GM12878 (cell line): Measurements from ENCODE around the gene TOP1. TPM values are rescaled to one million over a fixed set of nuclear protein-coding genes. Genes with fewer than 3 reads are reported as not detected.

Experiments
- ATAC-seq: fragments of 200-7000 bp; cut with Tn5 transposase; 3 replicates; pipeline ENCODE4 v1.9.1; 2020; ENCODE audit warnings: mild to moderate bottlenecking, moderate library complexity
- BruUV-seq: library from RNA; stranded (reverse); fragments of 400-500 nt; replicated peaks from 2 replicates; lab custom pipeline; 2021; lab: Mats Ljungman, UMichigan
- CTCF ChIA-PET: fragments of 300-600 bp; sonication (Branson Sonifier 250); formaldehyde crosslinking; extraction: SDS; loops from one replicate; lab custom pipeline; 2021; ENCODE audit warnings: inconsistent platforms; lab: Yijun Ruan, JAX
- POLR2A ChIA-PET: fragments of 350-600 bp; formaldehyde crosslinking; extraction: SDS; loops from one replicate; lab custom pipeline; 2021; ENCODE audit warnings: inconsistent platforms; lab: Charles Lee
- RAD21 ChIA-PET: fragments of 300-600 bp; sonication (Branson Sonifier 250); formaldehyde crosslinking; loops from one replicate; lab custom pipeline; 2023; ENCODE audit warnings: antibody characterized with exemption; ENCODE audit not compliant: unreplicated experiment; lab: Charles Lee
- SMC1A ChIA-PET: fragments of 300-600 bp; sonication (Branson Sonifier 250); formaldehyde crosslinking; loops from one replicate; lab custom pipeline; 2023; ENCODE audit not compliant: unreplicated experiment, uncharacterized antibody; lab: Charles Lee
- DNase-seq: peaks from one replicate; pipeline ENCODE4 v3.0.0-alpha.2; 2011; ENCODE audit warnings: low read depth, low spot score
- FAIRE-seq: peaks from 3 replicates; lab custom pipeline; 2011; peaks lifted over from hg19 to GRCh38; lab: Jason Lieb, UNC
- H2AFZ ChIP-seq: 2 replicates; pipeline ENCODE4 v1.6.0; 2011; ENCODE audit warnings: low read depth, low read length, control low read depth; ENCODE audit not compliant: control insufficient read depth
- H3K27ac ChIP-seq: 2 replicates; pipeline ENCODE4 v1.5.1; 2011; ENCODE audit warnings: control low read depth; ENCODE audit not compliant: control insufficient read depth, insufficient read depth
- H3K27me3 ChIP-seq, 2 experiments: replicated peaks in 1 of 2; 2 replicates each; pipeline versions ENCODE4 v1.6.0 to v1.6.1; 2011; ENCODE audit warnings: low read length in 1 of 2; ENCODE audit not compliant: control insufficient read depth in 2 of 2, insufficient read depth in 2 of 2
- H3K36me3 ChIP-seq, 2 experiments: 2 replicates each; pipeline ENCODE4 v1.5.1; 2011; ENCODE audit warnings: low read length in 1 of 2; ENCODE audit not compliant: control insufficient read depth in 2 of 2, insufficient read depth in 2 of 2
- H3K4me1 ChIP-seq: 2 replicates; pipeline ENCODE4 v1.6.1; 2011; ENCODE audit warnings: mild to moderate bottlenecking, low read length, moderate library complexity, mixed read lengths; ENCODE audit not compliant: control insufficient read depth, insufficient read depth
- H3K4me2 ChIP-seq: 2 replicates; pipeline ENCODE4 v1.6.0; 2011; ENCODE audit warnings: control low read depth; ENCODE audit not compliant: control insufficient read depth, insufficient read depth
- H3K4me3 ChIP-seq: fragments of 200-600 bp; sonication (generic); 2 replicates; pipeline ENCODE4 v1.5.1; 2016
- H3K79me2 ChIP-seq: 2 replicates; pipeline ENCODE4 v1.6.0; 2011; ENCODE audit warnings: low read length; ENCODE audit not compliant: control insufficient read depth, insufficient read depth
- H3K9ac ChIP-seq: 2 replicates; pipeline ENCODE4 v1.8.0; 2011; ENCODE audit warnings: low read length, control low read depth, mixed read lengths; ENCODE audit not compliant: control insufficient read depth, insufficient read depth
- H3K9me3 ChIP-seq: replicated peaks from 3 replicates; pipeline ENCODE4 v1.5.1; 2011; ENCODE audit warnings: mild to moderate bottlenecking, low read length; ENCODE audit not compliant: control insufficient read depth, insufficient read depth
- H4K20me1 ChIP-seq: 2 replicates; pipeline ENCODE4 v1.6.0; 2011; ENCODE audit not compliant: control insufficient read depth, insufficient read depth
- CHD4 ChIP-seq: fragments of 200-600 bp; sonication (generic); IDR thresholded peaks from 2 replicates; pipeline ENCODE4 v1.6.1; 2016; ENCODE audit warnings: mild to moderate bottlenecking
- CREB1 ChIP-seq: IDR thresholded peaks from 2 replicates; pipeline ENCODE4 v1.6.1; 2012; ENCODE audit warnings: low read depth, mild to moderate bottlenecking, inconsistent platforms
- IRF4 ChIP-seq: IDR thresholded peaks from 2 replicates; pipeline ENCODE4 v1.6.1; 2011; ENCODE audit warnings: low read depth, low read length
- NR2C2 ChIP-seq: IDR thresholded peaks from 2 replicates; pipeline ENCODE4 v1.6.1; 2011; ENCODE audit warnings: borderline replicate concordance, low read depth; ENCODE audit not compliant: control insufficient read depth, insufficient read length
- POLR2AphosphoS5 ChIP-seq: IDR thresholded peaks from 2 replicates; pipeline ENCODE4 v1.6.1; 2011; ENCODE audit warnings: mild to moderate bottlenecking, low read length, inconsistent platforms
- POU2F2 ChIP-seq: IDR thresholded peaks from 3 replicates; pipeline ENCODE4 v1.6.1; 2011; ENCODE audit warnings: low read depth, mild to moderate bottlenecking, low read length, borderline replicate concordance
- RAD51 ChIP-seq: fragments of 450-650 bp; IDR thresholded peaks from 2 replicates; pipeline ENCODE4 v1.6.1; 2016; ENCODE audit warnings: moderate library complexity, mild to moderate bottlenecking, inconsistent platforms
- RBBP5 ChIP-seq: fragments of 200-600 bp; sonication (generic); conservative IDR thresholded peaks from 2 replicates; pipeline ENCODE4 v1.6.1; 2016
- RUNX3 ChIP-seq: IDR thresholded peaks from 2 replicates; pipeline ENCODE4 v1.6.1; 2012; ENCODE audit warnings: low read length, inconsistent platforms
- TCF12 ChIP-seq: IDR thresholded peaks from 2 replicates; pipeline ENCODE4 v1.6.1; 2011; ENCODE audit warnings: low read depth, mild to moderate bottlenecking, low read length
- USF2 ChIP-seq: IDR thresholded peaks from 2 replicates; pipeline ENCODE4 v1.6.1; 2011; ENCODE audit warnings: low read depth, low read length, improper control_type of control experiment, borderline replicate concordance
- ZBTB40 ChIP-seq: fragments of 450-650 bp; IDR thresholded peaks from 2 replicates; pipeline ENCODE4 v1.6.1; 2016; ENCODE audit warnings: mild to moderate bottlenecking, moderate library complexity, borderline replicate concordance
- ZNF24 ChIP-seq: fragments of 450-650 bp; IDR thresholded peaks from 2 replicates; pipeline ENCODE4 v1.6.1; 2017; ENCODE audit warnings: antibody characterized with exemption, mild to moderate bottlenecking
- ZNF384 ChIP-seq: IDR thresholded peaks from 2 replicates; pipeline ENCODE4 v1.6.1; 2012; ENCODE audit warnings: low read depth, mild to moderate bottlenecking, low read length, improper control_type of control experiment, borderline replicate concordance
- WGBS: methylation state at CpG from one replicate; pipeline ENCODE4 v1.1.6; 2016; ENCODE audit warnings: low lambda C conversion rate; ENCODE audit not compliant: insufficient replicate concordance, insufficient coverage; ENCODE audit errors: missing lambda C conversion rate; 5-methylcytosine and 5-hydroxymethylcytosine counted together
- in situ Hi-C: fragments of 300-500 bp; cut with MboI; formaldehyde crosslinking; loops from 9 replicates; pipeline ENCODE4 v1.14.3; 2018; ENCODE audit warnings: mixed read lengths
- intact Hi-C: fragments of 100-400 bp; cut with micrococcal nuclease; formaldehyde crosslinking; loops from one replicate; pipeline ENCODE4 v1.14.2; 2022; ENCODE audit not compliant: unreplicated experiment
- polyA plus RNA-seq, 11 experiments: library from polyadenylated mRNA; depleted of rRNA in 4 of 11; unstranded in 6 of 11; stranded (reverse) in 5 of 11; fragments of >200 nt; fragmentation: Nextera tagmentation in 4 of 11; fragmentation: Illumina TruSeq in 1 of 11; extraction: Ambion mirVana in 4 of 11; extraction: Trizol in 1 of 11; gene quantifications; 1 replicate in 1 of 11; 2 replicates in 10 of 11; pipeline versions ENCODE4 v1.2.1 to v1.2.3, GENCODE V29; 2011 to 2016; ENCODE audit warnings: inconsistent platforms in 2 of 11, missing spikeins in 2 of 11, low read depth in 1 of 11
- total RNA-seq, 4 experiments: library from RNA; depleted of rRNA in 3 of 4; stranded (reverse); fragments of >200 nt in 3 of 4; fragmentation: Illumina TruSeq in 1 of 4; extraction: Trizol in 1 of 4; gene quantifications; 2 replicates each; pipeline versions ENCODE4 v1.2.1 to v1.2.3, GENCODE V29; 2013 to 2021

Gene TOP1
- total and polyA plus RNA-seq, 10 of the 15 experiments (the other 5 are each of a cell fraction or from before 2014, with no cell fraction given), result 21.5 to 128 (median 47.3) TPM

- H3K79me2 ChIP-seq, result no peaks in the 10 kb centered on the region
- H3K27ac ChIP-seq, result no peak overlapping the region
- SMC1A ChIA-PET, result interaction anchor here (1.0 kb wide), 1 partner anchor 140 kb away, joined by 4 read pairs; no protein-coding TSS in a partner anchor
- intact Hi-C loops, result no loop called here
- peaks cover 5% of the 10 kb centered on the region; the same call in 1 of the 2 replicates for H3K4me1 ChIP-seq
- H3K4me3 ChIP-seq, result no peak overlapping the region
- TF ChIP-seq CREB1 (no peak), POLR2AphosphoS5 (no peak), USF2 (no peak)
- CTCF ChIA-PET, result interaction anchor here (1.1 kb wide), 1 partner anchor 145 kb away, joined by 3 read pairs; no protein-coding TSS in a partner anchor
- RAD21 ChIA-PET, result no interaction called here
- whole genome bisulfite sequencing, result 100% methylated on average over 1 of the region's 1 CpG
- peaks cover 8 to 35% of the 10 kb centered on the region in 2 experiments for H3K36me3 ChIP-seq
- no peak overlapping the region for H2AFZ ChIP-seq
- no peaks in the 10 kb centered on the region for H3K27me3 ChIP-seq
- FAIRE-seq (no peak), ATAC-seq (no peak), DNase-seq (no peak)
- H3K9ac ChIP-seq, result no peak overlapping the region
- no TSS peak for BruUV-seq
- in situ Hi-C loops, result no loop called here
- no peaks in the 10 kb centered on the region for H3K9me3 ChIP-seq
- no peak overlapping the region for H3K4me2 ChIP-seq
- no peaks in the 10 kb centered on the region; the same call in 1 of the 2 replicates for H4K20me1 ChIP-seq
- POLR2A ChIA-PET, result no interaction called here
Measured at GRCh38 chr20:41108531-41108930, 79.9 kb downstream of the TOP1 start.

DNA sequence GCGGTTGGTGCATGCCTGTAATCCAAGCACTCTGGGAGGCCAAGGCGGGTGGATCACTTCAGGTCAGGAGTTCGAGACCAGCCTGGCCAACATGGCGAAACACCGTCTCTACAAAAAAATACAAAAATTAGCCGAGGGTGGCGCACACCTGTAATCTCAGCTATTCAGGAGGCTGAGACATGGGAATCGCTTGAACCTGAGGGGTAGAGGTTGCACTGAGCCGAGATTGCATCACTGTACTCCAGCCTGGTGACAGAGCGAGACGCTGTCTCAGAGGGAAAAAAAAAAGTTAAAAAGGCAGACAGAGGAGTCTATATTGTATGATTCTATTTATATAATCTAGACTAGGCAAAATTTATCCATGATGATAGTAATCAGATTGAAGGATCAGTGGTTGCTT is 81.4 kb downstream of the TOP1 start:
- Histone ChIP-seq H3K9me3 (no peaks in the 10 kb centered on the region), H3K4me1 (peaks cover 5% of the 10 kb centered on the region; the same call in 1 of the 2 replicates), H3K27me3 (no peaks in the 10 kb centered on the region), H3K4me2 (no peak overlapping the region), H3K79me2 (no peaks in the 10 kb centered on the region), H2AFZ (no peak overlapping the region), H3K4me3 (no peak overlapping the region), H3K27ac (no peak overlapping the region), H3K36me3 (peaks cover 13 to 36% of the 10 kb centered on the region in 2 experiments), H3K9ac (no peak overlapping the region), H4K20me1 (no peaks in the 10 kb centered on the region; the same call in 1 of the 2 replicates)
- ATAC-seq, result no peak
- in situ Hi-C loops, result no loop called here
- WGBS, result 95% methylated on average over 11 of the region's 11 CpGs
- SMC1A ChIA-PET, result interaction anchor here (1.2 kb wide), 1 partner anchor 12 kb away, joined by 4 read pairs; no protein-coding TSS in a partner anchor
- RAD21 ChIA-PET, result interaction anchor here (1.4 kb wide), 1 partner anchor 119 kb away, joined by 4 read pairs; no protein-coding TSS in a partner anchor
- CTCF ChIA-PET, result interaction anchor here (1.9 to 2.8 kb wide), 3 partner anchors 15 to 147 kb away, joined by 6 to 13 read pairs (median 12); no protein-coding TSS in a partner anchor
- no peak for DNase-seq
- POLR2A ChIA-PET, result no interaction called here
- BruUV-seq, result no TSS peak
- intact Hi-C loops, result no loop called here
- FAIRE-seq, result no peak
- no peak for TF ChIP-seq RUNX3
- TF ChIP-seq POU2F2, result no peak
- no peak for TF ChIP-seq NR2C2
- no peak for TF ChIP-seq ZBTB40
- no peak for TF ChIP-seq ZNF384
- TF ChIP-seq IRF4, result no peak
- TF ChIP-seq TCF12, result no peak
- no peak for TF ChIP-seq CHD4
- no peak for TF ChIP-seq ZNF24
- TF ChIP-seq RBBP5, result no peak
- no peak for TF ChIP-seq RAD51
